NCI-H128 (cell line): ENCODE measurements around the gene DCTN1.
A peak's percentile ranks its signal among the peaks of the same experiment; 100 is the strongest.
"Not testable (repeated sequence)": the region's sequence is repeated elsewhere in the genome, so short reads cannot be mapped to it uniquely, and the experiment has no call there.

ENCODE experiments used
- DNase-seq: peaks from one replicate; lab custom pipeline; 2025; ENCODE audit not compliant: unreplicated experiment; lab: John Stamatoyannopoulos, UW

The DCTN1 gene

DNA sequence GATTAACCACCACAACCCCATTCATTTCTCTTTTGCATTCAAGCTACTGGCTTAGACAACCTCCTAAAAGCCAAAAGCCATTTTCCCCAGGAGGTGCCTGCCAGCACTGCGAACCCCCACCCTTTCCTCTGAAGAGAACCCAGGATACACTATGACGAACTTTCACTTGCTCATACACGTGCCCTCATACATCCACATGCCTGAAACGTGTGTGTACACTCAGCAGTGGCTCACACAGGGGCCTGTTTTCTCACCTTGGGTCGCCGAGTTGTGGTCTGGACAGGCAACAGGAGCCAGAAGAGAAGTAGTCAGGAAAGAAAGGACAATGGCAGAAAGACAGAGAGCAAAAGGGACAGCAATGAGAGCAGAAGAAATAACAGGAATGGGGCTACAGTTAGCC lies 7.4 kb downstream of the DCTN1 start:
- DNase-seq, result no peak

GRCh38 chr2:74371421-74371820 lies 8.7 kb downstream of the DCTN1 start:
- no peak for DNase-seq

DNA sequence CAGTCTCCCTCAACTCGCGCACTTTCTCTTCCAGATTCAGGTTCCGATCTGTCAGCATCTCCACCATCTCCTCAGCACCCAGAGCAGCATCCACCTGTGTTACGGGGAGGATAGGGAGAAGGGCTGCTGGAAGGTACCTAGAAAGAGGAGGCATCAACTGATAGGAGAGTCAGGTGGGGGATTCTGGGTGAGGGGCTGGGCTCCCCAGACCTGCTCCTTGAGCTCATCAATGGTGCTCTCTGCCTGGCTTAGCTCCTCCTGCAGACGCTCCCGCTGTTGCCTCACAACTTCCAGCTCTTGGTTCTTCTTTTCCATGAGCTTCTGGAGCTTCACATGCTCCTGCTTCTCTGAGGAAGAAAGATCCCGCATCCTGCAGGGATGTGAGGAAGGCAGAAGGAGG lies 10.1 kb downstream of the DCTN1 start:
- DNase-seq, result no peak

DNA sequence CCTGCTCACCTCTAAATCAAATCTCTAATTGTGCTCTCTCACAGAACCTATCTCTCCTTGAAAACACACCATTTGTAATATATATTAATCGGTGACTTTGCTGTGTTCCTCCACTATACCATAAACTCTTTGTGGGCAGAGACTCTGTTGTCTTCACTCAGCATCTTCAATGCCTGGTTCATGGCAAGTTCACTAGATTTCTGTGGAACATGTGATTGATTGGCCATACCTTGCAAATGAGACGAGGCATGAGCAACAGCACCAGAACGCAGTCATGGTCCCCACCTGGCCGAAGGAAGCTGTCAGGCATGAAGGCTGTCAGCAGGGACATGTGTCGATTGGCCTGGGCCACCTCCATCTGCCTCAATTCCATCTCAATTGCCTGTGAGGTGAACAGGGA lies 11.6 kb downstream of the DCTN1 start:
- no peak for DNase-seq

- no peak for DNase-seq
Measured at GRCh38 chr2:74367789-74368188, 12.3 kb downstream of the DCTN1 start.

DNA sequence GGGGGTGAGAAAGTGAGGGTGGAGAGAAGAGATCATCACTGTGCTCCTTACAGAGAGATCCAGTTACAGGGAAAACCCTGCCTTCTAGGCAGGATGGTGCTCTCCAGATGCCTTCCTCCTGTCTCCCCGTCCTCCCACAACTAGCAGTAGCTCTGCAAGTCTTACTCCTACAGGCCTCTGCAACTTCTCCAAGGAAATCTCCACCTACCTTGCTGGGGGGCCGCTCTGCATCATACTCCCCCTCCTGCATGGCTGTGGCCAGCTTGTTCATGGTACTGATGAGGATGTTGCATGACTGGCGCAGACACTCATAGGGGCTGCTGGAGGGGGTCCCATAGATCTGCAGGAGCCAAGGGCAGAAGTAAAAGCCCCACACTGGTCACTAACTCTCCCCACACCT lies 14.1 kb downstream of the DCTN1 start:
- DNase-seq, result no peak

DNA sequence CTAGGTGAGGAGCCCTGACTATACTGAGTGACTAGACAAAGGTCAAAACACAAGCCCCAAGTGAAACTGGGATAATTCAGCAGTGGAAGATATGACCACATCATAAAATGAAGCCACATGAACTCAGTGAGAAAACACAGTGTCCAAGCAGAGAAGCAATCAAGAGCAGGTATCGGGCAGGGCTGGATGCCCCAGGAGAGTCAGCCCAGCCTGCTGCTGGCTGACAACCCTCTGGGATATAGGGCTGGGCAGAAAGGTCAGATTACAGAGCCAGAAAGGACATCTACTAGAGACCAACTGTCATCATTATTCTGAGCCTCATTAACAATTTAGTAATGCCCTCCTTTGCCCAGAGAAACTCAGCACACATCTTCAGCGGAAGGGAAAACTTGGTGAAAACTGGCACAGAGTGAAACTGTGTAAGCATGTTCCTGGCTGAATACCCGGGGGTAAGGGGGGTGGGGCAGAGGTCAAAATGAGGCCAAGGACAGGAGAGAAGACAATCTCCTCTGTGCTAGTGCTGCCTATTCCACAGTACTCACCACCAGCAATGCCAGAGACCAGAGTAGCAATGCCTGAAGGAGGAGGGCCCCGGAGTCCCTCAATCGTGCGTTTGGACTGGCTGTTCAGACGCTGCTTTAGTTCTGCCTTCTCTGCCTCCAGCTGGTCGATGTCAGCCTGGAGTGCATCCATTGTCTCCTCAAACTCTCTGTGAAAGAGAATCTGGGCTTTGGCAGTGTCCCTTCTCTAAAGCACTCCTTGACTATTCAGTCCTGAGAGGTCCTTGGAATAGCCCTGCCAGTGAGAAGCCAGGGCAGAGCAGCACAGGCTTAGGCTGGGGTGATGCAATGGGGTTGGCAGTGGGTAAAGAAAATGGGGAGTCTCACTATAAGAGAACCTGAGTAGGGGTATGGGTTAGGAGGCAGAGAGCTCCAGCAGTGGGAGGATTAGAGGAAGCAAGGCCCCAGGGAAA lies 15.3 kb downstream of the DCTN1 start:
- no peak for DNase-seq

DNA sequence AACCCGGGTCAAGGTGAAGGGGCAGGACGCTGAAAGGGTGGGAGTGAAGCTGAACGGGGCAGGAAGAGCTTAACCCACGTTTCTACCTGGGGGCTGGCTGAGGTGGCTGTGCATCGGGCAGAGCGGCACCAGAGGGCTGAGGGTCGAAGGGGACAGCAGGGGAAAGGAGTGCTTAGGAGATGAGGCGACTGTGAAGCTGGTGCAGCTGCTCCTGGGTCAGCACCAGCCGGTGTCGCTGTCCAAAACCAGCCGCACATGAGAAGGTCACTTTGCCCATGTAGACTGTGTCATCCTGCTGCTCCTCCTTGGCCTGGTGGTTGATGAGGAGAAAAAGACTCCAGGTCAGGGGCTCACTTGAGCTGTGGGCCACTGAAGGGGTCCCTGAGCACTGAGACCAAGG lies 18.8 kb downstream of the DCTN1 start:
- DNase-seq, result no peak

- DNase-seq, result no peak
Measured at GRCh38 chr2:74357627-74358026, 22.5 kb downstream of the DCTN1 start.

DNA sequence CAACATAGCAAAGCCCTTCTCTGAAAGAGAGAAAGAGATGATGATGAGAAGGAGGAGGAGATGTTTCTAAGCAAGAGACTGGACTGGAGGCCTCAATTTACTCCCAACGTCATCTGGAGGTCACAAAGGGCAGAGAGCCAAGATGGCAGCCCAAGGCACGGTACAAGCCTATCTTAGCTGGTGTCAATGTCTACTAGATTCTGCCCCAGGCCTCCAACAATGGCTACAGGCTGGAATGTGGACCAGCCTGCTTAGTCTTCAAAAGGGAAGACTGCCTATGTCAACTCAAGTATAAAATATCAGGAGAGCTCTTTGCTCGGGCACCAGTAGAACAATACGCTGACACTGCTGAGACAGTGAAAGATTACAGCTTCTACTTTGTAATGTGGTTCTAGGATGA lies 30.2 kb downstream of the DCTN1 start:
- DNase-seq, result no peak

DNA sequence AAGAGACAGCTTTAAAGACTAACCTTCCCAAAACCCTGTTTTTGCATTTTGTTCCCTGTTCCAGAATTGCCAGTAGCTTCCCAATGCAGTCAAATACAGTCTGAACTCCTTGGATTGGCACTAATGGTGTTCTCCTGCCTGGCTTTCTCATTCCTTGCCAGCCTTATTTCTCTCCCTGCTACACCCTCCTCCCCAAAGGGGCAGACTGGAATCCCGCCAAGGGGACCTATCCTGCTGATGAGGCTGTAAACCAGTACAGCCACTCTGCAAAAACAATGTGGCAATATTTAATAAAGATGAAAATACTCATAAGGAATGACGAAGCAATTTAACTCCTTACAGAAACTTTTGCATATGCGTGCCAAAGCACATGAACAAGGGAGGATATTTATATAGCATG lies 32.4 kb downstream of the DCTN1 start:
- DNase-seq, result no peak

- no peak for DNase-seq
Measured at GRCh38 chr2:74347303-74347702, 32.8 kb downstream of the DCTN1 start.

GRCh38 chr2:74345272-74345943 lies 34.7 kb downstream of the DCTN1 start:
- DNase-seq, result no peak

GRCh38 chr2:74343316-74343715 lies 36.8 kb downstream of the DCTN1 start, which contains the start of gene SLC4A5:
Gene SLC4A5 (minus strand): TSS chr2:74343416. CDS start chr2:74315023, 28,393 bp downstream.
- no peak for DNase-seq

- DNase-seq, result not testable (repeated sequence)
Measured at GRCh38 chr2:74336227-74336626, 43.9 kb downstream of the DCTN1 start.

DNA sequence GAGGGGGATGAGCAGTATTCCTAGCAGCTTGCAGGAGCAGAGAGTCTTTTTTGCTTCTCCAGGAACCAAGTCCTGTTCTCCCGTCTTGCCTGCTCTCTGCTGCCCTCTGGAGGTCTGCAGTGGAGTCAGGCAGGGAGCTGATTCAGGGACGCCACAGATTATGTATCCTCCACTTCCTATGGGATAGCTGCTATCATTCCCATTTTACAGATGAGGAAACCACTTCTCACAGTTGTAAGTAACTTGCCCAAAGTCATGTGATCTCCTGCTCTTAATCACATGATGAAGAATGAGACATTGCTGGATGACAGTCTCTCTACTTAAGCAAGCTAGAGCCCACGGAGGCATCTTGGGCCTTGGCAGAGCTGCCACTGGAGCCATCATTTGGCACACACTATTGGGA lies 45.2 kb downstream of the DCTN1 start:
- peak; percentile 38 for DNase-seq

DNA sequence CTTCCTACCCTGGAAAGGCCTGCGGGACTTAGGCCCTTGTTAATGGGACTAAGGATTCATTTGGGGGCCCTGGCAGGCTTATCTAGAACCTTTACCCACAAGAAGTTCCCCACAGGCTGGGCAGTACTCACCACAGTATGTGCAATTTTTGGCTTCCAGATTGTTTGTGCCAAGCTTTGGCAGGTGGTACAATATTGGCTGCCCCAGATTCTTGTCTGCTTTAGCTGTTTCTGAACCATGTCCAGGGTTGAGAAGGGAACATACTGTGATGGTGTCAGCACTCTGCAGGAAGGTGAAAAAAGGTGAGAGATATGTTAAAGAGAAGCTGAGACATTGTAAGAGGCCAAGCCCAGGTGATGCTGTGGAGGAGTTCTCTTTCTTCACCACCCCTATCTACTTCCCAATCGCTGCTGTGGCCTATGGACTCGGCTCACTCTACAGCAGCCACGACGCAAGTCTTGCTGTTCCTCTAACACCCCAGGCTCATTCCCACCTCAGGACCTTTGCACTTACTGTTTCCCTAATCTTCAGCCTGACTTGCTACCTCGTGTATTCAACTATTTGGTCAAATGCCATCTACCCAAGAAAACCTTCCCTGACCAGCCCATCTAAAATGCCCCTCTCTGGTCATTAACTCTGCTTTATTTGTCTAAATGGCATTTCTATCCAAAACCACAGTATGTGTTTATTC lies 46.1 kb downstream of the DCTN1 start:
- DNase-seq, result no peak

DNA sequence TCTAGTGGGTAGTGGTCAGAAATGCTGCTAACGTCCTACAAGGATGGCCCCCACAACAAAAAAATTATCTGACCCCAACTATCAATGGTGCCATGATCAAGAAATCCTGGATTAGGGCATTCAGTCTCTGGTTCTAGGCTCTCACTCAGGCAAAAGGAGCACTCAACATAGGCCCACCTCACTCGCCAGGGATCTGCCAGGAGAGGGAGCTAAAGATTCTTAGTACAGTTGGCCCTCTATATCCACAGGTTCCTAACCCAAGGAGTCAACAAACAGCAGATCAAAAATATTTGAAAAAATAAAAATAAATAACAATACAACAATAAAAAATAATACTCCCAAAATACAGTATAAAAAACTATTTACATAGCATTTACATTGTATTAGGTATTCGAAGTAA lies 46.9 kb downstream of the DCTN1 start:
- DNase-seq, result peak; percentile 12

GRCh38 chr2:74332550-74333174 lies 47.4 kb downstream of the DCTN1 start:
- DNase-seq, result no peak

DNA sequence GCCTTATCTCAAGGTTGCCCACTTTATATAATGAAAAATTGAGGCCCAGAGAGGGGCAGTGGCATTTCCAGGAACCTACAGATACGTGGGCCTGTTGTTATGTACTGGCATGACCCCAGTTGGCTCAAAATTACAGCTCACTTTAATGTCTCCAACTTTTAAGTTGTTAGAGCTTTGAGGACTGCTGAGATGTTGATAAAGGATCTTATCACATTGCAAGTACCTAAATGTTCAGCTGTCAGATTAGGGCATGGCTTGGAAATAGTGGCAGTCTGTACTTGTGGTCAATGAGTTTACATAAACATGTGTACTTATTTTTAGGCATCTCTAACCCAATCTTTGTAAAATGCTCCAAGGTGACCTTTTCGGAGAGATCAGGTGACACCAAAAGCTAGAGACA lies 51.5 kb downstream of the DCTN1 start:
- no peak for DNase-seq

DNA sequence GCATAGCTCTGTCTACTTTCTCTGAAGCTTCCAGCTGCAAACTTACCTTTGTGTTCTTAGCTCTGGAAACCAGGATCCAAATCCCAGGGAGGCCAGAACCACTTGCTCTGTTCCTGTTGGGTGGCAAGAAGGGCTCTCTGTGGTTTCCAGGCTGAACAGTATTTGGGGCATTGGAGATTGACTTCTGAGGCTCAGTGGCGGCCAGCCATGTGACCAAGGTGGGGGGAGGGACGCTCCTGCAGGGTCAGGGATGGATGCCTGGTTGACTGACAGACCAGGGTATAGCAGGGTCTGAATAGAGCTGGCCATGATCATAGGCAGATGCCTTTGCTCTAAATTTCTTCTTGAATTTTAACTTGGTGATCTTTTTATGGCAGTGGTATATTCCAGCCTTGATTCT lies 52.0 kb downstream of the DCTN1 start:
- DNase-seq, result no peak
